NCI-H146 (cell line): ENCODE results near the gene ABHD14A.
"Not testable (repeated sequence)": the region's sequence is repeated elsewhere in the genome, so short reads cannot be mapped to it uniquely, and the experiment has no call there.

Source experiments
- DNase-seq: peaks from one replicate; lab custom pipeline; 2025; lab: John Stamatoyannopoulos, UW

ABHD14A gene

GRCh38 chr3:51974963-51975851 lies at the start of gene ABHD14A:
ABHD14A (plus strand) TSS chr3:51975064; CDS start chr3:51975136, 72 bp downstream.
- DNase-seq, result peak; percentile 61

GRCh38 chr3:51927061-51927977 lies 47.5 kb upstream of the ABHD14A start:
- no peak for DNase-seq

DNA sequence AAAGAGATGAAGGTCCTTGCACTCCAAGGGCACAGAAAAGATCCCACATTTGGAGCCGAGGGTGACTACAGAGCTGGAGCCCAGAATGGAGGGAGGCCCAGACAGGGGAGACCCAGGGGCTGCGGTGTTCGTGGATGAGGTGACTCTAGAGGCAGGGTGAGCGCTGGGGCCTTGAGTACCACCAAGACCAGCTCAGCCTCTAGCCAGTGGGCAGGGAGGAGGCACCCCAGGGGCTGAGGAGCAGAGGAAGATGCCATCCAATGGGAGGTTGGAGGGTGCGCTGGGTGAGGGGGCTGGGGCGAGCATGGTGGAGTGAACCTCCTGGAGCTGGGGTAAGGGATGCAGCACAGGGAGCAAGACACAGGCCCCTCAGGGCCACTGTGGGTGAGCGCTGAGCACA lies 46.4 kb upstream of the ABHD14A start:
- DNase-seq, result no peak

DNA sequence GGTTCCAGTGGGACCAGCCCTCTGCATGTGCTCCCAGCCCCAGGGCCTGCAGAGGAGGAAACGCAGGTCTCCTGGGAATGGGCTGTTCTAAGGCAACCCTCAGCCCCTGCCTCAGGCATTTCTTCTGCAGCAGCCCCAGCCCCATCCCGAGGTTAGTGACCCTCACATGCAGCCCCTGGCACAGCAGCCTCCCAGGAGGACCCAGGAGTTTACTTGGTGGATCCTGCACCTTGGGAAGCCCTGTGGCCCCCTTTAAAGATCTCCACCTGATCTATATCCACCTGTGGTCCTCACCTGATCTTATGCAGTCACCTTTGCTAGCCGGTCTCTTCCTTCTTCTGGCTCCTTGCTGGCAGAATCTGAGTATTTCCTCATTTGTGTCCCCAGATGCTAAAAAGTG lies 45.9 kb upstream of the ABHD14A start:
- DNase-seq, result not testable (repeated sequence)

DNA sequence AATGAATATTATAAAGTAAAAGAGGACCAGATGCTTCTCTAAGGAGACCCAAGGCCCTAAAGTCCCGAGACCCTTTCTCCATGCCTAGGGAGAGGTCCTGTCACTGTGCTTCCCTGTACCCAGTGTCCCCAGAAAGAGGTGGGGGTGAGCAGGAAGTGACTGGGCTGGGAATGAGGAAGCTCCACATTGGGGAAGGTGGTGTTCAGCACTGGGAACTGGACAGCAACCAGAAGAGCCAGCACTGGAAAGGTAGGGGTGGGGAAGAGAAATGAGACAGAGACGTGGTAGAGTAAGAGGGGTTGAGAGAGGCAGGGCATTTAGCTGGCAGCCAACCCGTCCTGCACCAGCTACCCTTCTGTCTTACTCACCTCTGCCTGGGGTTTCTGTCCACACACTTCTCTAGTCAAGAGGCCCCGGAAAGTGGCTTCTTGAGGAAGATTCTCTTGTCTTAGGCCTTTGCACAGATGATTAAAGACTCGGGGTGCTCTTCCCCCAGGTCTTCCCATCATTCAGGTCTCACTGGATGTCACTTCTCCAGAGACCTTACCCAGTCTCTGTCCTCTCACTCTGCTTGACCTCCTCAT lies 45.4 kb upstream of the ABHD14A start:
- no peak for DNase-seq

DNA sequence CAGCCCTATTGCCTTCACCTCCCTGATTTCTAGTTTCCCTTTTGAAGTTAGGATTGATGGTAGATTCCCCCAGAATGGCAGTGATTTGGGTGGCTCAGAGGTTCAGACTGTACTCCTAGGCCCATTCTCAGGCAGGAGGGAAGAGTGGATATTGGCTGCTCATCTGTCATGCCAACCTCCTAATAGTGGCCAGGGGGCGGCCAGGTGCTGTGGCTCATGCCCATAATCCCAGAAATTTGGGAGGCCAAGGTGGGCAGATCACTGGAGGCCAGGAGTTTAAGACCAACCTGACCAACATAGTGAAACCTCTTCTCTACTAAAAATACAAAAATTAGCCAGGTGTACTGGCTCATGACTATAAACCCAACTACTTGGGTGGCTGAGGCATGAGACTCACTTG lies 44.4 kb upstream of the ABHD14A start:
- no peak for DNase-seq

- DNase-seq, result no peak
Observed at GRCh38 chr3:51931756-51932155, 43.1 kb upstream of the ABHD14A start.

- no peak for DNase-seq
Observed at GRCh38 chr3:51932471-51933370, 42.1 kb upstream of the ABHD14A start.

DNA sequence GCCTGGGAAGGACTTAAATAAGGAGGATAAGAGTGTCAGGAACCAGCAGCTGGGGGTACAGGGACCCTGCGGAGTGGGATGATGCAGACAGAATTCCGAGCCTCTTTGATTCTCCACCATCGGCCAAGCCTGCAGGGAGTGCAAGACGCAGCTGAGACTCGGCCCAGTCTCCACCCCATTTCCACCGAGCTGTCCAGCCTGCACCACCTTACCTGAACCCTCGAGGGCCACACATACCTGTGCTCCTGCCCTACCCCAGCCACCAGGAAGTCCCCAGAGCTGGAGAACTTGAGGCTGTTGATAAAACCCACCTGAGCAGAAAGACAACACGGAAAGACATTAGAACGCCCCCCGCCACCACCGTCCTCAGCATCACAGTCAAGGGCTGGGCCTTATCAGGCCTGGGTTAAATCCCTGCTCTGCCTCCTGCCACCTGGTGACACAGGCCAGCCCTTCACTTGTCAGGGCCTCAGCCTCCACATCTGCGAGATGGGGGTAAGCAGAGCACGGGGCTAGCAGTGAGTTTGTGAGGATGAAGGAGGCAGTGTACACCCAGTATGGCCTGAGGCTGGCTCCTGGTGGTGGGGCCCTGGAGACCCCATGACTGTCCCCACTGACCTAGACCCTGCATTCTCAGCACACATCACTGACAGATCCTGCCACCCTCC lies 41.3 kb upstream of the ABHD14A start:
- DNase-seq, result no peak

GRCh38 chr3:51934139-51934850 lies 40.6 kb upstream of the ABHD14A start:
- DNase-seq, result no peak

GRCh38 chr3:51934991-51935885 lies 39.6 kb upstream of the ABHD14A start:
- no peak for DNase-seq

- DNase-seq, result no peak
Observed at GRCh38 chr3:51935886-51936755, 38.7 kb upstream of the ABHD14A start.

DNA sequence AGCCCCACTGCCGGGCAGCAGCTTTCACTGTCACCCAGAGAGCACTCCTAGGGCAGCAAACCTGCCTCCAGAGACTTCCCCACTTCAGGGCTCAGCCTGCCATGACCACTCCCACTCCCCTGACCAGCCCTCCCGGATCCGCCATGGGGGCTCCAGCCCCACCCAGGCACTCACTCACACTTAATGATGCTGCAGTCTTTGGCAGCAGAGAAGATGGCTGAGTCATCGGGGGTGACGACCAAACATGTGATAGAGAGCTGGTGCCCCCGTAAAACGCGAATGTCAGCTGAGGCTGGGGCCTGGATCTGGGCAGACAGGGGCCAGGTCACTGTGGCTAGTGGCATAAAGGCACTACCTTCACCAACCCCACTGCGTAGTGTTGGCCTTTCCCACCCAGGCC lies 37.9 kb upstream of the ABHD14A start:
- DNase-seq, result no peak

DNA sequence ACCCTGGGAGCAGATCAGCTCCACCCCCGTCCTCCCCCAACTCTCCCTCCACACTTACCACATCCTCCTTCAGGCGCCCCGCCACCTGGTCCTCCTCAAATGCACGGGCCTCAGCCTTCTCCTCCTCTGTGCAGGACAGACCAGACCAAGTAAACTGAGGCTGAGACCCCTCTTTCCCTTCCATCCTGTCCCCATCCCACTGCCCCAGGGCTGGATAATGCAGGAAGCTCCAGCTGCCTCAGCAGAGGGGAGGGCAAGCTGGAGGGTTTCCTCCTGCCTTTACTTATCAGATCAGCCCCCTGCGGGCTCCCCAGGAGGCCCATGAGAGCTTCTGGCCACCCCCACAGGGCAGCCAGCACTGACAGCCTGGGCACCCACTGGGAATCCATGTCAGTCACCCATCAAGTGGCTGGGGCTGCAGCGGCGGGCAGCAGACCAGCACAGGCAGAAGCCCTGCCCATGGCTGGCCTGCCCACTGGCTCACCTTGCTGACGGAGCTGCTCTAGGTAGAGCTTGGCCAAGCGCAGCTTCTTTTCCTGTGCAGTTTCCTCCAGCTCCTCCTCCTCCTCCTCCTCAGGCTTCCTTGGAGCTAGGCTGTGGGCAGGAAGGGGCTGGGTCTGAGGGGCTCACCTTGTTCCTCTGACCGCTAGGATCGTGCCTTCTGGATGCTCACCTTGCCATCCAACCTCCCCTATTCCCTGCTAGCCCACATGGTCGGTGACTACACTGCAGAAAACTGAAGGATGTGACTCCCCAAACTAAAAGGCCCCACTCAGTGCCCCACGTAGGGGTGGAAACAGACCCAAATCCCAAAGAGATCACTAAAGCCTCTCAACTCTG lies 37.0 kb upstream of the ABHD14A start:
- DNase-seq, result no peak

DNA sequence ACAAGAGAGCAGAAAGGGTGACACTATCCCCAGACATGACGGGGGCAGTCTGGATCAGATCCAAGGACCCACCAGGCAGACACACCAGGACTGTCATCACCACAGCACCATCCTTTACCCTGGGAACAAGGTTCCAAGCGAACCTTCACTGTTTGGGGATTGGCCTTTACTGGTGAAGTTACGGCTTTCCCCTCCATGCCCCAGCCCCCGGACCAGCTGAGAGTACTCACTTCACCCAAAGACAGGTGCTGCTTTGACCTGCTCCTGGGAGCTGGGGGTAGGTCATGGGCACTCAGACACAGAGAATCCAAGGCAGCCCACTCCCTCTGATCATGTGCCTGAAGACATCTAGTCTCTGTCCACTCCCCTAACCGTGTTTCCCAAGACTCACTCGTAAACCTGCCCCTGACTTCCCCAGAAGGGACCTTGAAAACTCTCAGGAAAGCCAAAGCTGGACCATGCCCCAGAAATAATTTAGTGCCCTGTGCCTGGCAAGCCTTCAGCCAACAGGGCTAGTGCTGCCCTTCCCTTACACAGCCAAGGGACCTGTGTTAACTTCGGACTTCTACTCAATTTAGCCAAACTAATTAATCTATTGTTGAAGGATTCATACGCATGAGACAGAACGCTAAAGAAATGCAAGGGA lies 36.0 kb upstream of the ABHD14A start:
- DNase-seq, result no peak

- DNase-seq, result no peak
Observed at GRCh38 chr3:51940648-51941462, 34.0 kb upstream of the ABHD14A start.
